ENCODE measurements around the gene SLC39A3.

DNA sequence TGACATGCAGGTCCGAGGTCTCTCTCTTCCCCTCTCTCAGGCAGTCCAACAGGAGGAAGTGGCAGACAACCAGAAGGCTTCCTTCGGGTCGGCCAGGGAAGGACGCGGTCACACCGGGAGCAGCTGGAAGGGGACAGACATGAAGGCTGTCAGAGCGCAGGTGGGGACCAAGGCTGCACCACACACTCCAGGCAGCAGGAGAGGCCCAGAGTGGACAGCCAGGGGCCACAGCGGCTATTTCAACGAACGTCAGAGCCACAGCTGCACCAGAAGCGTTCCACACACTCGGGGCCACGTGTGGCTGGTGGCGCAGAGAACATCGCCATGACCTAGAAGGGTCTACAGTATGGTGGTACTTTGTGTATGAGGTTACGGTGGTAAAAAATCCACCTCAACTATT is 16.0 kb upstream of the SLC39A3 start:
- TF ChIP-seq CTCF (conservative IDR thresholded peaks at IDR 0.05; ENCODE audit: low read depth in 2 of 2) (no peak), POLR2AphosphoS5 (IDR thresholded peaks at IDR 0.05; ENCODE audit: low read depth) (no peak), ZNF462 (CRISPR knock-in tag; IDR thresholded peaks at IDR 0.05) (no peak), NANOG (IDR thresholded peaks at IDR 0.05; ENCODE audit: borderline replicate concordance) (no peak), EZH2phosphoT487 (IDR thresholded peaks at IDR 0.05; ENCODE audit: unreplicated experiment) (no peak), EZH2 (IDR thresholded peaks at IDR 0.05; ENCODE audit: low read depth, unreplicated experiment) (no peak), REST (IDR thresholded peaks at IDR 0.05; ENCODE audit: unreplicated experiment) (no peak), ZNF331 (CRISPR knock-in tag; IDR thresholded peaks at IDR 0.05; ENCODE audit: low read depth) (no peak), CREB1 (CRISPR knock-in tag; IDR thresholded peaks at IDR 0.05; ENCODE audit: low read depth) (no peak), ZNF114 (CRISPR knock-in tag; IDR thresholded peaks at IDR 0.05) (no peak), JUNB (IDR thresholded peaks at IDR 0.05; ENCODE audit: unreplicated experiment) (no peak)

Measured in GM23338 (cell line).